ENCODE results near the gene TTC23L.

GRCh38 chr5:34820593-34820992 is 18.4 kb upstream of the TTC23L start:
- no peak for TF ChIP-seq CTCF (conservative IDR thresholded peaks at IDR 0.05; ENCODE audit: low read depth, low read length)
- TF ChIP-seq EZH2 (IDR thresholded peaks at IDR 0.05; ENCODE audit: borderline replicate concordance, low read depth, low read length, poor library complexity, severe bottlenecking): no peak
